GDM1 (cell line): ENCODE results near the gene FAM76B.

Experiments used
- DNase-seq: peaks from one replicate; lab custom pipeline; 2025; lab: John Stamatoyannopoulos, UW

The FAM76B gene

GRCh38 chr11:95729462-95729861 lies 60.1 kb downstream of the FAM76B start:
- DNase-seq, result no peak

GRCh38 chr11:95728790-95729189 lies 60.8 kb downstream of the FAM76B start:
- DNase-seq, result no peak

- no peak for DNase-seq
These were observed 61.5 kb downstream of the FAM76B start for GRCh38 chr11:95728094-95728493.

- DNase-seq, result no peak
These were observed 62.0 kb downstream of the FAM76B start for GRCh38 chr11:95727620-95728019.

GRCh38 chr11:95727111-95727510 lies 62.5 kb downstream of the FAM76B start:
- no peak for DNase-seq

DNA sequence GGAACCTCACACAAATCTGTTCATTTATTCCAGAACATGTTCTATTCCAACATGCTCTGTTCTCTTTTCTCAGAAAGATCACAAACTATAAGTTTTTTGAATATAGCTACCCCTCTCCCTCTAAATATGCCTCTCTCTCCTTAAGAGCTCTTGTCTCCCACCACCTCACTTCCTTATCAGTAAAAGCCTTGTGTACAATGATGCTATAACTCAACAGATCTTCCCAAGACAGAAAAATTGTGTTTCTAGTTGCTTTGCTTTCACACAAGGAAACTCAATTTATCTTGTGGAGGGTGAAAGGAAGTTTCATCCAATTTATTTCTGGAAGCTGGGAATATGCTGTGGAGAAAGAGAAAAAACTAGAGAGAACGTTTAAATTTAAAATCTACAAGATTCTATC lies 64.4 kb downstream of the FAM76B start:
- no peak for DNase-seq

GRCh38 chr11:95723361-95723942 lies 66.1 kb downstream of the FAM76B start:
- DNase-seq, result no peak

DNA sequence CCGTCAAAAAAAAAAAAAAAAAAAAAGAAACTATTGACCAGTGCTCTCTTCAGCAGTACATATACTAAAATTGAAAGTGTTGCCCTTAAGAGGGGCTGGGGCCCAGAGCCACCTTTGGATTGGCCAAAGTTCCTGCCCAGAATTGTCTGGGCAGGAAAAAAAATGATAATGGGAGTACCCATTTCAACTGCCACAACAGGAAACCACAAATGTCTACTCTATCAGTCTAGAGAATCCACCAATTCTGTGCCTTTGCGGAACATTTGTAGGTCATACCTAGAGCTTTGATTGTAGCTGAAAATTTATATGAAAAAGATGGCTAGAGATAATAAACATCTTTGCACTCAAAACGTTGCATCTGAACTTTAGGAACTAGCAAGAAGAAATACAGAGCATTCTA lies 69.4 kb downstream of the FAM76B start:
- no peak for DNase-seq
